Left lobe of liver (tissue), 2 donors: ENCODE measurements around the gene BAZ1A. TPM values are rescaled to one million over a fixed set of nuclear protein-coding genes. Genes with fewer than 3 reads are reported as not detected.

Experiments
- ATAC-seq: fragments of 200-7000 bp; cut with Tn5 transposase; one replicate; pipeline ENCODE4 v1.9.1; 2020; ENCODE audit warnings: mild to moderate bottlenecking, moderate library complexity
- DNase-seq: peaks from one replicate; pipeline ENCODE4 v3.0.0-alpha.2; 2020; ENCODE audit warnings: low spot score
- total RNA-seq: library from RNA; stranded (reverse); gene quantifications from one replicate; pipeline ENCODE4 v1.2.1, GENCODE V29; 2021
- donor health status: DM: no; HTN: no; CAD: no; lungs with moderate emphysema.
- donor health status: DM: no; HTN: yes; CAD: no.

Gene BAZ1A
- total RNA-seq, result 10.6 TPM

DNA sequence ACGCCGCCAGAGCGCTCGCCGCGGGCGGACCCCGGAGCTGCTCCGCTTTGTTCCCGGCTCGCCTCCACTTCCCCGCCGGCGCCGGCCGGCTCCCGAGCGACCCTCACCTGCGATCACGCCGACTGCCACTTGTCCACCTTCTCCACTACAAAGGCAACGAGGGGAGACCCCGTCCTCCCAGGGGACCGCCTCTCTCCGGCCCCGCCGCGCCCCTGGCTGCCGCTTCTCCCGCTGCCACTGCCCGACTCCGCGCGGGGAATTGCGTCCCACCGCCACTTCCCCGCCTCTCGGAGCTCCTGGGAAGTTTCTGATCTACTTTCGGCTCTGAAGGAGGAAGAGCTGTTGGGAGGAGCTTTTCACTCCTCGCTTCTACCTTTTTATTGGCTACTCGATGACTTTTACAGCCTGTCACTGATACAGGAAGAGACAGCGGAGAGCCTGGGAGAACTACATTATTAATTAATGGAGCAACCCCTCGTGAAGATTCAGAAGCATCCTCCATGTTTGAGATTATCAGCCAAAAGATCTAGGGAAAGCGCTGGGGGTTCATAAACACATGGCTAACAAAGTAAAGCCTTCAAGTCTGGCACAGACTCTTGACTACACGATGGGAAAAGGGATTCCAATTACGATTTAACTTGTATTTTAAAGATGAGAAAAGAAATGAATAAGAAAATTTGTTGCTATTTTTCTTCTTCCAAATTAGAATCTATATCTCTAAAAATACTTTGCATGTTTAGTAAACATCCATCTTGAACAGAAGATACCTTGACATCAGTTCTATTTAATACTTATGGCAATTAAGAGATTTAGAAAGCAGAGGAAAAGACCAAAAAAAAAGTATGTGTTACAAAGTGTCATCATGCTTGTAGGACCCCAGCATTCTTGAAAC, at the start of gene BAZ1A:
BAZ1A (minus strand) TSS at position 330 of the 892 bp plus-strand sequence. CDS start 756 bp downstream, outside the sequence.
- ATAC-seq, result peak; percentile 73
- DNase-seq, result peak; percentile 78

- DNase-seq, result no peak
Observed at GRCh38 chr14:34920339-34920738, 45.2 kb upstream of the BAZ1A start.

GRCh38 chr14:34913619-34914018, 38.5 kb upstream of the BAZ1A start:
- ATAC-seq, result no peak
- no peak for DNase-seq

More at GRCh38 chr14:34920339-34920738, 45.2 kb upstream of the BAZ1A start:
- no peak for ATAC-seq

- DNase-seq (no peak), ATAC-seq (no peak)
Observed at GRCh38 chr14:34912966-34913365, 37.8 kb upstream of the BAZ1A start.

DNA sequence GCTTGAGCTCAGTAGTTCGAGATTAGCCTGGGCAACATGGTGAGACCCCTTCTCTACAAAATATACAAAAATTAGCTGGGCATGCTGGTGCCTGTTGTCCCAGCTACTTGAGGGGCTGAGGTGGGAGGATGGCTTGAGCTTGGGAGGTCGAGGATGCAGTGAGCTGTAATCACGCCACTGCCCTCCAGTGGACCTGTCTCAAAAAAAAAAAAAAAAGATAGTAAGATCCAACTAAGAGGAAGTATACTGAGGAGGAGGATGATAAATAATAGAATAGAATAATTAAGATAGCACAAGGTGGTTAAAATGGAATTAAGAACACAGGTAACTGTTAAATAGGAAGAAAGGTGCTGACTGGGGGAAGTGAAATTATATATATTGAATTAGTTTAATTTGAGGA, 37.0 kb upstream of the BAZ1A start:
- ATAC-seq (no peak), DNase-seq (no peak)

GRCh38 chr14:34911209-34912150, 36.3 kb upstream of the BAZ1A start:
- DNase-seq (no peak), ATAC-seq (no peak)

DNA sequence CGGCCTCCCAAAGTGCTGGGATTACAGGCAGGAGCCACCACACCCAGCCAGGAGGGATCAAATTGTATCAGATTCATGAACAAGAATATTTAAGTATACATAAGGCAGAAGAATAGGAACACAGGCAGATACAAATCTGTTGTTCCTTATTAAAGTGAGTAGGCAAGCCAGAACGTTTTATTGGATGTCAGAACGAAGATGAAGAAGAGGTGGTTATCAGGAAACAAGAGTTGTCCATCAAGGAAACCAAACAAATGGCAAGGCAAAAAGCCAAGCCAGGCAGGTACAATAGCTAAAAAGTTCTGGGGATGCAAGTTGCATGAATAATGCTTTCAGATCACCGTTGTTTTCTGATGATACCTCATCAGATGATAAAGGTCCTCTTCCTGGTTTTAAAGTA, 31.1 kb upstream of the BAZ1A start:
- DNase-seq, result no peak
- ATAC-seq, result no peak

- ATAC-seq, result no peak
- DNase-seq, result no peak
Observed at GRCh38 chr14:34895277-34895676, 20.1 kb upstream of the BAZ1A start.

- DNase-seq (no peak), ATAC-seq (no peak)
Observed at GRCh38 chr14:34890937-34891336, 15.8 kb upstream of the BAZ1A start.

DNA sequence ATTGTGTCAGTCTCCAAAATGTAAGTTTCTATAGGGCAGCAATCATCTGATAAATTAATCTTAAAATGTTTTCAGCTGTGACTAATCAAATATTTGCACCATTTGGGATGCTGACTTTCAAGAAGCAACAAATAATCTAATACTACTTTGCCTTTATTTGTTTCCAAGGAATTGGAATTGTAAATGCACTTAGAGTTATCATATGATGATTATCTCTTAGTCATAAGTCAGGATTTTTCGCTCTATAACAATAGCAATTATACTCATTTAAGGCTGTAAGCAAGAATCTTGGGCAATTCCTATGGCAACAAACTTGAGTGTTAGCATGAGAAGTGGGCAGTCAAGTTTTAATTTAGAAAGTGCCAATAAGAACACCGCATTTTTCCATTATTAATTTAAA, 13.0 kb upstream of the BAZ1A start:
- ATAC-seq (no peak), DNase-seq (no peak)

DNA sequence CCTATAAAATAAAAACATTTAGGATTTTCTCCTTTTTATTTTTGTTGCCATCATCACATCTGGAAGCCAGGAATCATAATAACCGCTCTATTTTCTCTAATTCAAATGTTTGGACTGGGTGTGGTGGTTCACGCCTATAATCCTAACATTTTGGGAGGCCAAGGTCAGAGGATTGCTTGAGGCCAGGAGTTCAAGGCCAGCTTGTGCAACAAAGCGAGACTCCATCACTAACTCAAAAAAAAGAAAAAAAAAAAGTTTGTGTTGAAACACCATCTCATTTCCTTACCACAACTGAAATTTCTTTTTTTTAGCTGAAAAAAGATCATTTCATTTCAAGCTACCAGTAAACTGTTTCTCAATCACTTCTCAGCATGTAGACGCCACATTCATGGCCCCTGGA, 8.8 kb upstream of the BAZ1A start:
- DNase-seq (no peak), ATAC-seq (no peak)

- ATAC-seq (peak; percentile 63), DNase-seq (peak; percentile 67)
Observed at GRCh38 chr14:34874386-34875030, 652 bp downstream of the BAZ1A start.

GRCh38 chr14:34873589-34874385, 1.4 kb downstream of the BAZ1A start:
- ATAC-seq (peak; percentile 75), DNase-seq (peak; percentile 79)

DNA sequence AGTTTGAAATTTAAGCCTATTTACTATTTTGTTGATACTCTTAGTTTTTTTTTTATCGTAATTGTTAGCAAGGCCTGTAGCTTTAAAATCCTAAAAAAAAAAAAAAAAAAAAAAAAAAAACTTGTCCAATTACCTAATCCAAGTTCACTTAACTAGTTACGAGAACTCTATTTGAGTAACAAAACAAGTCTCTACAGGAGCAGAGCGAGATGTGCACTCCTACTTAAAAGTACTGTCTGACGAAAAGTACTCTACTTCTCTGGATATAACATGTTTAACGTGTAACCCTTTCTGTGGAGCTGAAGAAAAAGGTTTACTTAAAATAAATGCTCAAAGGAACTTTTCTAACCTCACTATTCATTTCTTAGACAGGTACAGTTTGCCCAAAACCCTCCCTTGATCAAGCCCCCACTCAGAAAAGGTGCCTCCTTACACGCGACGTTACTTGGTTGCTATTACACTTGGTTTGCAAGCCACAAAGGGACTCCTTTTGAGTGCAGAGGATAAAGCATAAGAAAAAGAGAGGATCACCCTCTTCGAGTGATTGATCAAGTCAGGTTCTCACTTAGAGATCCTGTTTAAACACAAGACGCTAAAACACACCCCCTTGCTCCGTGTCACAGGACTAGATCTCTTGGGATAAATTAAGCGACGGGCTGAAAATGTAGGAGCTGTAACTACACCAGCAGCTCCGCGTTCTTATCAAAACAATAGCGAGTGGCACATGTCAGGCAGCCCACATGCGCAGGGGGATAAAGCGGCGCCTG, 2.2 kb downstream of the BAZ1A start:
- DNase-seq (no peak), ATAC-seq (no peak)

- no peak for ATAC-seq
Observed at GRCh38 chr14:34867199-34867598, 8.0 kb downstream of the BAZ1A start.

GRCh38 chr14:34865889-34866574, 9.1 kb downstream of the BAZ1A start:
- ATAC-seq, result no peak

More at GRCh38 chr14:34867199-34867598, 8.0 kb downstream of the BAZ1A start:
- no peak for DNase-seq

DNA sequence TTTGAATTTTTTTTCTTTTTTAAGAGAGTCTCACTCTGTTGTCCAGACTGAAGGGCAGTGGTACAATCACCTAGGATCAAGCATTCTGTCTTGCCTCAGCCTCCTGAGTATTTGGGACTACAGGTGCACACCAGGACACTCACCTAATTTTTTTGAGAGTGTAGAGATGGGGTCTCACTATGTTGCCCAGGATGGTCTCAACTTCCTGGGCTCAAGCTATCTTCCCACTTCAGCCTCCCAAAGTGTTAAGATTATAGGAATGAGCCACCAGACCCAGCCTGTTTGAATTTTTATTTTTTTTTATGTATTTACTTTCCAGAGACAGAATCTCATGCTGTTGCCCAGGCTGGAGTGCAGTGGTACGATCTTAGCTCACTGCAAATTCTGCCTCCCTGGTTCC, 11.3 kb downstream of the BAZ1A start:
- ATAC-seq, result no peak
- no peak for DNase-seq

More at GRCh38 chr14:34865889-34866574, 9.1 kb downstream of the BAZ1A start:
- DNase-seq, result no peak

DNA sequence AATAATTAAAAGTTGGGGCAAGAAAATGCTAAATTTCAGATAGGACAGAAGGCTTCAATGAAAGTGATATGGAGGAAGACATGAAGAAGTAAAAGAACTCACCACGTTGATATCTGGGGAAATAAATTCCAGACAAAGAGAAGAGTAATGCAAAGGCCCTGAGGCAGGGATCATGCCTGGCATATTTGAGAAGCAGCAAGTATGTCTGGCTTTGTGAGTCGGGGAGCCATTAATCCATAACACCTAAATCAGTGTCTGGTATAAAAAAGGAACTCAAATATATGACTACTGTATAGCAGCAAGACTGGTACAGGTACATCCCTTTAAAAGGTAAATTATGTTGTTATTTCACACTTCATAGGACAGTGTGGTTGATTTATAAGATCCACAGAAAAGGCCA, 16.4 kb downstream of the BAZ1A start:
- DNase-seq (no peak), ATAC-seq (no peak)
